HG02885 (cell line): ENCODE results near the gene C1QTNF5.

ENCODE experiments used
- ATAC-seq: cut with Tn5 transposase; IDR thresholded peaks from one replicate; pipeline ENCODE4 v1.9.1; 2021; ENCODE audit warnings: mild to moderate bottlenecking; ENCODE audit not compliant: unreplicated experiment, poor library complexity

Gene C1QTNF5

GRCh38 chr11:119373921-119374631, 33.4 kb upstream of the C1QTNF5 start:
- no peak for ATAC-seq

- ATAC-seq = no peak
These were observed 32.6 kb upstream of the C1QTNF5 start for GRCh38 chr11:119373059-119373920.

GRCh38 chr11:119372260-119373058, 31.8 kb upstream of the C1QTNF5 start:
- no peak for ATAC-seq

- ATAC-seq = no peak
These were observed 31.1 kb upstream of the C1QTNF5 start for GRCh38 chr11:119371778-119372182.

- no peak for ATAC-seq
These were observed 30.5 kb upstream of the C1QTNF5 start for GRCh38 chr11:119371067-119371601.

- ATAC-seq = no peak
These were observed 29.9 kb upstream of the C1QTNF5 start for GRCh38 chr11:119370486-119371046.

- ATAC-seq = no peak
These were observed 28.6 kb upstream of the C1QTNF5 start for GRCh38 chr11:119369132-119369925.

GRCh38 chr11:119368121-119369034, 27.7 kb upstream of the C1QTNF5 start:
- no peak for ATAC-seq

GRCh38 chr11:119367661-119368120, 27.0 kb upstream of the C1QTNF5 start:
- ATAC-seq = no peak

GRCh38 chr11:119366690-119367620, 26.3 kb upstream of the C1QTNF5 start:
- ATAC-seq = no peak

- no peak for ATAC-seq
These were observed 24.4 kb upstream of the C1QTNF5 start for GRCh38 chr11:119365071-119365591.

GRCh38 chr11:119363851-119364590, 23.3 kb upstream of the C1QTNF5 start:
- no peak for ATAC-seq

GRCh38 chr11:119363081-119363850, 22.6 kb upstream of the C1QTNF5 start:
- no peak for ATAC-seq

GRCh38 chr11:119362741-119363080, 22.0 kb upstream of the C1QTNF5 start:
- no peak for ATAC-seq

- no peak for ATAC-seq
These were observed 21.4 kb upstream of the C1QTNF5 start for GRCh38 chr11:119361941-119362725.
